Measurements from ENCODE around the gene LRG1. TPM values are rescaled to one million over a fixed set of nuclear protein-coding genes. Genes with fewer than 3 reads are reported as not detected.

LRG1 gene
- total RNA-seq, 1 experiment from 2014 or later, result 0.51 TPM

DNA sequence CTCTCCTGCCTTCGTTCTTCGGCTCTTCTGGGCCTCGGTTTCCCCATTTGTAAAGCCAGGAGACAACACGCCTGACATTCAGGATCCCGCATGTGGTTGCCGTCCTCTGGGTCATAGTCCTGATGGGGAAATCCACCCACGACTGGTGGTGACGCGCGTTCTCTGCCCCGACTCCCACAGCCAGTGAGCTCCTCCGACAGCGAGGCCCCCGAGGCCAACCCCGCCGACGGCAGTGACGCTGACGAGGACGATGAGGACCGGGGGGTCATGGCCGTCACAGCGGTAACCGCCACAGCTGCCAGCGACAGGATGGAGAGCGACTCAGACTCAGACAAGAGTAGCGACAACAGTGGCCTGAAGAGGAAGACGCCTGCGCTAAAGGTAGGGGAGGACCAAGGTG lies 51.3 kb downstream of the LRG1 start:
- BruUV-seq (replicated peaks), result no TSS peak
- Histone ChIP-seq H3K27ac (ENCODE audit: low read length) (no peak overlapping the region), H3K4me1 (ENCODE audit: insufficient read depth, low read length) (no peaks in the 10 kb centered on the region), H3K79me2 (ENCODE audit: low read length) (no peaks in the 10 kb centered on the region), H3K4me3 (ENCODE audit: low read length) (no peak overlapping the region), H3K36me3 (ENCODE audit: low read depth, low read length) (peaks cover 28% of the 10 kb centered on the region), H4K20me1 (ENCODE audit: low read length) (no peaks in the 10 kb centered on the region), H3K27me3 (ENCODE audit: low read length) (no peaks in the 10 kb centered on the region), H3K9me3 (ENCODE audit: low read length) (no peaks in the 10 kb centered on the region), H2AFZ (ENCODE audit: low read length) (no peak overlapping the region), H3K4me2 (ENCODE audit: low read length) (no peak overlapping the region), H3K9ac (ENCODE audit: low read length) (no peak overlapping the region), H3F3A (ENCODE audit: low read length, unreplicated experiment) (no peaks in the 10 kb centered on the region), H3K9me2 (replicated peaks; ENCODE audit: low read length) (no peaks in the 10 kb centered on the region)
- ATAC-seq, result no peak
- ChIA-PET POLR2A (ENCODE audit: unreplicated experiment) (interaction anchor here (0.6 kb wide), 1 partner anchor 19 kb away, joined by 3 read pairs; no protein-coding TSS in a partner anchor), CTCF (no interaction called here)
- intact Hi-C loops (cut with micrococcal nuclease), result no loop called here
- TF ChIP-seq, protein P1, sequence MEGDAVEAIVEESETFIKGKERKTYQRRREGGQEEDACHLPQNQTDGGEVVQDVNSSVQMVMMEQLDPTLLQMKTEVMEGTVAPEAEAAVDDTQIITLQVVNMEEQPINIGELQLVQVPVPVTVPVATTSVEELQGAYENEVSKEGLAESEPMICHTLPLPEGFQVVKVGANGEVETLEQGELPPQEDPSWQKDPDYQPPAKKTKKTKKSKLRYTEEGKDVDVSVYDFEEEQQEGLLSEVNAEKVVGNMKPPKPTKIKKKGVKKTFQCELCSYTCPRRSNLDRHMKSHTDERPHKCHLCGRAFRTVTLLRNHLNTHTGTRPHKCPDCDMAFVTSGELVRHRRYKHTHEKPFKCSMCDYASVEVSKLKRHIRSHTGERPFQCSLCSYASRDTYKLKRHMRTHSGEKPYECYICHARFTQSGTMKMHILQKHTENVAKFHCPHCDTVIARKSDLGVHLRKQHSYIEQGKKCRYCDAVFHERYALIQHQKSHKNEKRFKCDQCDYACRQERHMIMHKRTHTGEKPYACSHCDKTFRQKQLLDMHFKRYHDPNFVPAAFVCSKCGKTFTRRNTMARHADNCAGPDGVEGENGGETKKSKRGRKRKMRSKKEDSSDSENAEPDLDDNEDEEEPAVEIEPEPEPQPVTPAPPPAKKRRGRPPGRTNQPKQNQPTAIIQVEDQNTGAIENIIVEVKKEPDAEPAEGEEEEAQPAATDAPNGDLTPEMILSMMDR (conservative IDR thresholded peaks at IDR 0.05; ENCODE audit: low read depth, low read length), result no peak
- TF ChIP-seq EZH2 (IDR thresholded peaks at IDR 0.05; ENCODE audit: low read length, unreplicated experiment) (no peak), EZH2phosphoT487 (IDR thresholded peaks at IDR 0.05; ENCODE audit: borderline replicate concordance, low read length) (no peak)
- DNase-seq, result no peak

DNA sequence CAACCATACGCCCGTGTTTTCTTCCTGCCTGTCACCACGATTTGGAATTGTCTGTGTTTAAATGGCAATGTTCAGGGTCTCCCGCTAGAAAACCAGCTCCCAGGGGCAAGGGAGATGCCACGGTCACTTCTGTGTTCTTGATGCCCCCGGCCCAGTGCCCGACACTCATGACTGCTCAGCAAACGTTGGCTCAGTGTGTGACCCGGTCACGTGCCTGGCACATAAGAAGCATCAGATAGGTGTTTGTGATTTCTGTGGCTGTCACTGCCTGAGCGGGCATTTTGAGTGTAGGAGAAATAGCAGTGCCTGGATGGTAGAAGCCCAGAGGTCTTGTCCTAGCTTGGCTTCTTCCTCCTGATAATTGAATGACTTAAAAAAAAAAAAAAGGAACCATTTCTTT lies 52.3 kb downstream of the LRG1 start:
- ATAC-seq (no peak), DNase-seq (no peak)
- Histone ChIP-seq H3K4me2 (ENCODE audit: low read length) (no peak overlapping the region), H3K9me2 (replicated peaks; ENCODE audit: low read length) (no peaks in the 10 kb centered on the region), H3K36me3 (ENCODE audit: low read depth, low read length) (peaks cover 25% of the 10 kb centered on the region), H2AFZ (ENCODE audit: low read length) (no peak overlapping the region), H3K4me1 (ENCODE audit: insufficient read depth, low read length) (no peaks in the 10 kb centered on the region), H3K9me3 (ENCODE audit: low read length) (no peaks in the 10 kb centered on the region), H3K27ac (ENCODE audit: low read length) (no peak overlapping the region), H3K79me2 (ENCODE audit: low read length) (no peaks in the 10 kb centered on the region), H3F3A (ENCODE audit: low read length, unreplicated experiment) (no peaks in the 10 kb centered on the region), H3K4me3 (ENCODE audit: low read length) (no peak overlapping the region), H3K27me3 (ENCODE audit: low read length) (no peaks in the 10 kb centered on the region), H3K9ac (ENCODE audit: low read length) (no peak overlapping the region), H4K20me1 (ENCODE audit: low read length) (no peaks in the 10 kb centered on the region)
- BruUV-seq (replicated peaks), result no TSS peak
- intact Hi-C loops (cut with micrococcal nuclease), result no loop called here
- TF ChIP-seq, protein P1 (conservative IDR thresholded peaks at IDR 0.05; ENCODE audit: low read depth, low read length), result no peak
- no peak for TF ChIP-seq EZH2phosphoT487 (IDR thresholded peaks at IDR 0.05; ENCODE audit: borderline replicate concordance, low read length)
- ChIA-PET CTCF (no interaction called here), POLR2A (ENCODE audit: unreplicated experiment) (no interaction called here)

Other genes starting within 250 kb of the LRG1 start
- not detected in 2 replicates for gene TMIGD2, start 237.6 kb downstream of the LRG1 start, total RNA-seq (2014; rRNA removed)
- 8.7 and 11.3 TPM in 2 replicates for gene FSD1, start 235.4 kb downstream of the LRG1 start, total RNA-seq (2014; rRNA removed)
- 71.1 and 72.6 TPM in 2 replicates for gene STAP2, start 201.2 kb downstream of the LRG1 start, total RNA-seq (2014; rRNA removed)
- 5.6 and 10.9 TPM in 2 replicates for gene MPND, start 196.5 kb downstream of the LRG1 start, total RNA-seq (2014; rRNA removed)
- gene SH3GL1, start 139.5 kb downstream of the LRG1 start, total RNA-seq (2014; rRNA removed), result 59.8 and 71.1 TPM in 2 replicates
- 48.9 and 59.8 TPM in 2 replicates for gene CHAF1A, start 137.4 kb downstream of the LRG1 start, total RNA-seq (2014; rRNA removed)
- gene UBXN6, start 82.2 kb downstream of the LRG1 start, total RNA-seq (2014; rRNA removed), result 64.0 and 86.1 TPM in 2 replicates
- 111 and 165 TPM in 2 replicates for gene HDGFL2, start 67.7 kb downstream of the LRG1 start, total RNA-seq (2014; rRNA removed)
- 9.1 and 9.8 TPM in 2 replicates for gene PLIN4, start 21.6 kb downstream of the LRG1 start, total RNA-seq (2014; rRNA removed)
- 1.2 and 3.3 TPM in 2 replicates for gene PLIN5, start 4.8 kb downstream of the LRG1 start, total RNA-seq (2014; rRNA removed)
- 7.3 and 9.0 TPM in 2 replicates for gene SEMA6B, start 19.6 kb upstream of the LRG1 start, total RNA-seq (2014; rRNA removed)
- gene TNFAIP8L1, start 99.5 kb upstream of the LRG1 start, total RNA-seq (2014; rRNA removed), result 8.3 and 12.0 TPM in 2 replicates
- 426 and 474 TPM in 2 replicates for gene MYDGF, start 130.3 kb upstream of the LRG1 start, total RNA-seq (2014; rRNA removed)
- 129 and 215 TPM in 2 replicates for gene DPP9, start 183.8 kb upstream of the LRG1 start, total RNA-seq (2014; rRNA removed)